Testis (tissue), 3 donors: ENCODE measurements around the gene CAMKMT. TPM values are rescaled to one million over a fixed set of nuclear protein-coding genes. Genes with fewer than 3 reads are reported as not detected.

Experiments
- DNase-seq: peaks from one replicate; pipeline ENCODE4 v3.0.0-alpha.2; 2019
- H3K27ac ChIP-seq, 2 donors: fragments of 200-600 bp; sonication (generic); one replicate each; pipeline ENCODE4 v1.5.1; 2019
- H3K27me3 ChIP-seq: fragments of 200-600 bp; sonication (generic); one replicate; pipeline ENCODE4 v1.5.1; 2019
- H3K36me3 ChIP-seq: fragments of 200-600 bp; sonication (generic); one replicate; pipeline ENCODE4 v1.5.1; 2017; ENCODE audit warnings: low read depth; ENCODE audit errors: missing control alignments
- H3K4me1 ChIP-seq: fragments of 200-600 bp; sonication (generic); one replicate; pipeline ENCODE4 v1.5.1; 2019
- H3K4me3 ChIP-seq, 2 donors: fragments of 200-600 bp; sonication (generic); one replicate each; pipeline ENCODE4 v1.5.1; 2017 to 2019
- H3K9me3 ChIP-seq: fragments of 200-600 bp; sonication (generic); one replicate; pipeline ENCODE4 v1.5.1; 2017
- CTCF ChIP-seq, 3 experiments: fragments of 450-650 bp in 2 of 3; fragments of 200-600 bp in 1 of 3; sonication (generic) in 1 of 3; IDR thresholded peaks; one replicate each; pipeline ENCODE4 v1.5.1; 2016 to 2019; ENCODE audit warnings: antibody characterized with exemption in 3 of 3, mild to moderate bottlenecking in 2 of 3, moderate library complexity in 1 of 3
- POLR2A ChIP-seq: fragments of 450-650 bp; IDR thresholded peaks from one replicate; pipeline ENCODE4 v1.6.1; 2017; ENCODE audit warnings: antibody characterized with exemption, mild to moderate bottlenecking, moderate library complexity
- WGBS, 2 donors: methylation state at CpG; one replicate each; pipeline ENCODE4 v1.1.5; 2018; 5-methylcytosine and 5-hydroxymethylcytosine counted together
- intact Hi-C: fragments of 100-400 bp; cut with DNase I; formaldehyde crosslinking; loops from one replicate; pipeline ENCODE4 v1.15.1; 2023; ENCODE audit warnings: low total_unique reads
- polyA plus RNA-seq: library from polyadenylated mRNA; stranded (reverse); fragments of 350-450 nt; fragmentation: Illumina TruSeq; extraction: RNeasy Lipid Tissue Mini Kit (QIAGEN cat#74804); gene quantifications from one replicate; pipeline ENCODE4 v1.2.3, GENCODE V29; 2014; ENCODE audit warnings: low read depth, low replicate concordance; ENCODE audit not compliant: insufficient read depth
- total RNA-seq, 2 donors: library from RNA; depleted of rRNA; stranded (reverse); fragments of >200 nt; gene quantifications; one replicate each; pipeline ENCODE4 v1.2.3, GENCODE V29; 2016

The CAMKMT gene
- total and polyA plus RNA-seq, 3 donors from 2014 or later: 15.9 to 21.2 (median 18.5) TPM

DNA sequence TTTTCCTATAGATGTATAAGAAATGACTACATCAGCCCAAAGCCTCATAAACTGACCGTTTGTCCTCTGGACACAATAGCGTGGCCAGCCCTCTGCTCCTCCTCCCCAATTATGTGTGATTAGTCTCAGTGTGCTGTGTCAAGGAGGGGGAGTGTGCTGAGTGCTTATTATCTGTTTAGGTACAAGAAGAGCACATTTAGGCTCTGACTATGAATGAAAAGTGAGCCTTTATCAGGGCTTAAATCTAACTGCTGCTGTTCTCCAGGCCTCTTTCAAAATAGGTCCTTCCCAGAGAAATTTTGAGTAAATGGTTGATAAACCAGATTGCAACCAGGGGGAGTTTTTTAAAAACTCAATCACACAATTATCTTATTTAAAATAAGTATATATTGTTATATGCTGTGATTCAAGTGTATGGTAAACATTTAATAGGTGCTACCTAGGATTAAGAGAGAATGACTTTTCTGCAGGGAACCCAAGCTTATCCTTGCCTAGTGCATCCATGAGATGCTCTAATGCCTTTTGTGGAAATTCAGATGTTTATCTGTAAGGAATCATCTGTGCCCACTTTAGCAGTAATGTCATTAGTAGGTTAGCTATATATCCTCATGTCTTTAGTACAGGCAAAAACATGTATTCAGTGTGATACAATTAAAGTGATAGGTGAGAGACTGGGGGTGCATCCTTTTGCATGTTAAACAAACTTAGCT, 411.1 kb downstream of the CAMKMT start:
- intact Hi-C loops: no loop called here
- H3K4me1 ChIP-seq: no peaks in the 10 kb centered on the region
- TF ChIP-seq POLR2A (no peak), CTCF (IDR thresholded peaks at IDR 0.05) (no peak)
- 59 to 66% methylated on average over 2 of the region's 2 CpGs for WGBS, 2 donors
- no peak for DNase-seq
- H3K27me3 ChIP-seq: no peaks in the 10 kb centered on the region
- H3K9me3 ChIP-seq: no peaks in the 10 kb centered on the region
- no peaks in the 10 kb centered on the region for H3K36me3 ChIP-seq
- H3K27ac ChIP-seq: no peak overlapping the region
- no peak overlapping the region for H3K4me3 ChIP-seq

- Histone ChIP-seq H3K36me3 (no peaks in the 10 kb centered on the region), H3K27me3 (no peaks in the 10 kb centered on the region), H3K4me1 (no peaks in the 10 kb centered on the region), H3K4me3 (no peak overlapping the region), H3K9me3 (no peaks in the 10 kb centered on the region), H3K27ac (no peak overlapping the region)
- intact Hi-C loops: no loop called here
- no peak for DNase-seq
- 93 to 97% methylated on average over 4 of the region's 4 CpGs for whole genome bisulfite sequencing, 2 donors
- TF ChIP-seq POLR2A (no peak), CTCF (IDR thresholded peaks at IDR 0.05) (no peak)
Measured at GRCh38 chr2:44774826-44775492, 413.2 kb downstream of the CAMKMT start.

DNA sequence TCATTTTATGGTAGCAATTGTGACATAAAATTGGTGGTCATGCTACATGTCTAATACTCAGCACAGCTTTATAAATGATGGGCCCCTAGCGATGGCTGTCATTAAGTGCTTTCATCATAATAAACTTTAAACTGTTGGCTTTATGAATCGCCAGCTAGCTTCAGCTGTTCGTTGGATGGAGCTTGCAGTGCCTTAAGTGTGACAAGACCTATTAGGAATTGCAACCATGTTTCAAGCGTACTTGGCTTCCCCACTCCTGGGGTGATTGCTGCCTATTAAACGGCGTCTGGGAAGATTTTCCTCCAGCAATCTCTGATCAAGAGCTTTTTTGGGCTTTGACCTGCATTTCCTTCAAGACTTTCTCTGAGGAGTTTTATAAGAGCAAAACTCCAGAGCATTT, 415.3 kb downstream of the CAMKMT start:
- Histone ChIP-seq H3K4me3 (no peak overlapping the region), H3K27me3 (no peaks in the 10 kb centered on the region), H3K27ac (no peak overlapping the region), H3K9me3 (no peaks in the 10 kb centered on the region), H3K36me3 (no peaks in the 10 kb centered on the region), H3K4me1 (no peaks in the 10 kb centered on the region)
- TF ChIP-seq CTCF (IDR thresholded peaks at IDR 0.05) (no peak), POLR2A (no peak)
- DNase-seq: no peak
- intact Hi-C loops: no loop called here
- WGBS, 2 donors: 40 to 58% methylated on average over 6 of the region's 6 CpGs

DNA sequence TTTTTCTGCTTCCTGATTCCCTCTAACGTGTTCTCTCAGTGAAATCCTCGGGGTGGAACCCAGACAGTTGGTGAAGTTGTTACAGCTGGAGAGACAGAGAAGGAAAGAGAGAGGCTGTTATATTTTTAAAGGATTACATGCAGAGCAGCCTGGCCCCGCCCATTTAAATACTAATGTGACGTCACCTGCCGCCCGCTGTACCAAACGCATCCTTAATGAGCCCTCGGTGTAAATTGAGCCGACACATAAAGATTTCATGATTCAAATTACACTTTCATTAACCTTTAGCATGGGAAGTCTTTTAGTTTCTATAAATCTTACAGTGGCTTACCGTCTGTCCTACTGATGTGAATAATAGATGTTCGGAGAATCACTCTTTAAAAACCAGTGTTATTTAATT, 415.8 kb downstream of the CAMKMT start:
- no peaks in the 10 kb centered on the region for H3K4me1 ChIP-seq
- WGBS, 2 donors: 9 to 11% methylated on average over 11 of the region's 11 CpGs
- H3K4me3 ChIP-seq: no peak overlapping the region
- intact Hi-C loops: no loop called here
- H3K9me3 ChIP-seq: no peaks in the 10 kb centered on the region
- H3K27me3 ChIP-seq: no peaks in the 10 kb centered on the region
- no peaks in the 10 kb centered on the region for H3K36me3 ChIP-seq
- peak; percentile 28 for DNase-seq
- TF ChIP-seq POLR2A: no peak
- TF ChIP-seq CTCF (IDR thresholded peaks at IDR 0.05): no peak
- H3K27ac ChIP-seq: no peak overlapping the region

DNA sequence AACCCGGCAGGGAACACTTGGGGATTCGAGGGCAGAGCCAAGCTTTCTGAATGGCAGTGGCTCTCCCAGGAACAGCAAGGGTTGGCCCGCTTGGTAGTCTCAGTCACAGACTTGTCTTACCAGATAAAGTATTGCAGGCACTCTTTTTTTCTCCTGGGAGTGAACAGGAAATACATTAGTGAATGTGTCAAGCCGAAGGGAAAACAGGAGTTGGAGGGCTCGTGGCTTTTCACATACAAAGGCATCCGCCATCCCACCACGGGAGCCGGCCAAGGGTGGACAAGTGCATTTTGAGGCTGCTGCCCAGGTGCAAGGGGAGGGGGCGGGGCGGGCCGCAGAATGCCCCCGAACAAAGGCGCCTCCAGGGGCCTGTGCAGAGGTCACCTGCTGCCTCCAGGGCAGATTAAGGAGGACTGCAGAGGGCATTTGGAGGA, 416.5 kb downstream of the CAMKMT start:
- no peak for DNase-seq
- intact Hi-C loops: no loop called here
- no peak overlapping the region for H3K27ac ChIP-seq
- H3K36me3 ChIP-seq: no peaks in the 10 kb centered on the region
- TF ChIP-seq POLR2A (no peak), CTCF (IDR thresholded peaks at IDR 0.05) (no peak)
- no peaks in the 10 kb centered on the region for H3K9me3 ChIP-seq
- no peak overlapping the region for H3K4me3 ChIP-seq
- H3K27me3 ChIP-seq: no peaks in the 10 kb centered on the region
- 24 to 27% methylated on average over 7 to 13 of the region's 13 CpGs for WGBS, 2 donors
- H3K4me1 ChIP-seq: no peaks in the 10 kb centered on the region
